ACHN (cell line): ENCODE measurements around the gene MKNK1.

Source experiments
- DNase-seq: peaks from one replicate; pipeline ENCODE4 v3.0.0-alpha.2; 2015
- in situ Hi-C: cut with HindIII; loops from 2 replicates; pipeline ENCODE4 v1.10.0; 2017; ENCODE audit warnings: low sequenced_read_pairs, low pct_ligation_motif_present, low pct_unique_long_range_greater_than_20kb

Gene MKNK1

GRCh38 chr1:46603481-46603857 is 599 bp downstream of the MKNK1 start:
- DNase-seq: no peak
- in situ Hi-C loops: no loop called here

- in situ Hi-C loops: no loop called here
- DNase-seq: no peak
Observed at GRCh38 chr1:46601257-46602007, 2.6 kb downstream of the MKNK1 start.

GRCh38 chr1:46599059-46599970 is 4.8 kb downstream of the MKNK1 start:
- in situ Hi-C loops: no loop called here
- no peak for DNase-seq

- DNase-seq: no peak
- in situ Hi-C loops: no loop called here
Observed at GRCh38 chr1:46596846-46597245, 7.2 kb downstream of the MKNK1 start.

- DNase-seq: no peak
- in situ Hi-C loops: no loop called here
Observed at GRCh38 chr1:46596036-46596435, 8.0 kb downstream of the MKNK1 start.

GRCh38 chr1:46595127-46595526 is 8.9 kb downstream of the MKNK1 start:
- in situ Hi-C loops: no loop called here
- DNase-seq: no peak

GRCh38 chr1:46594063-46594462 is 10.0 kb downstream of the MKNK1 start:
- in situ Hi-C loops: no loop called here
- DNase-seq: no peak

- in situ Hi-C loops: no loop called here
- no peak for DNase-seq
Observed at GRCh38 chr1:46592823-46593222, 11.2 kb downstream of the MKNK1 start.

- in situ Hi-C loops: no loop called here
- no peak for DNase-seq
Observed at GRCh38 chr1:46589529-46589928, 14.5 kb downstream of the MKNK1 start.

GRCh38 chr1:46587069-46587468 is 17.0 kb downstream of the MKNK1 start:
- in situ Hi-C loops: no loop called here
- DNase-seq: no peak

GRCh38 chr1:46585312-46585938 is 18.6 kb downstream of the MKNK1 start:
- in situ Hi-C loops: no loop called here
- no peak for DNase-seq

- in situ Hi-C loops: no loop called here
- no peak for DNase-seq
Observed at GRCh38 chr1:46583494-46583893, 20.6 kb downstream of the MKNK1 start.

GRCh38 chr1:46582972-46583371 is 21.1 kb downstream of the MKNK1 start:
- in situ Hi-C loops: no loop called here
- DNase-seq: no peak

GRCh38 chr1:46581681-46582455 is 22.2 kb downstream of the MKNK1 start:
- DNase-seq: no peak
- in situ Hi-C loops: no loop called here

GRCh38 chr1:46580140-46580903 is 23.7 kb downstream of the MKNK1 start:
- no peak for DNase-seq
- in situ Hi-C loops: no loop called here

GRCh38 chr1:46577671-46578070 is 26.4 kb downstream of the MKNK1 start:
- no peak for DNase-seq
- in situ Hi-C loops: no loop called here

- in situ Hi-C loops: no loop called here
- no peak for DNase-seq
Observed at GRCh38 chr1:46576596-46576995, 27.5 kb downstream of the MKNK1 start.

GRCh38 chr1:46575778-46576177 is 28.3 kb downstream of the MKNK1 start:
- in situ Hi-C loops: no loop called here
- DNase-seq: no peak
